Stomach (tissue), 9 donors: ENCODE data around the gene ETFB. TPM values are rescaled to one million over a fixed set of nuclear protein-coding genes. Genes with fewer than 3 reads are reported as not detected.
A peak's percentile ranks its signal among the peaks of the same experiment; 100 is the strongest.

ENCODE experiments used
- DNase-seq, 2 donors: peaks; one replicate each; pipeline versions ENCODE4 v3.0.0 to v3.0.0-alpha.2; 2013 to 2019
- H3K27ac ChIP-seq, 5 donors: fragments of 200-600 bp in 4 of 5; sonication (generic) in 4 of 5; one replicate each; pipeline ENCODE4 v1.5.1; 2013 to 2019; ENCODE audit warnings: mild to moderate bottlenecking in 1 of 5, moderate library complexity in 1 of 5
- H3K27me3 ChIP-seq, 3 donors: fragments of 200-600 bp; sonication (generic); one replicate each; pipeline ENCODE4 v1.5.1; 2017 to 2019; ENCODE audit warnings: mixed run types in 1 of 3
- H3K36me3 ChIP-seq, 4 donors: fragments of 200-600 bp; sonication (generic); 1 replicate in 3 of 4; 2 replicates in 1 of 4; pipeline ENCODE4 v1.5.1; 2016 to 2019
- H3K4me1 ChIP-seq, 4 donors: fragments of 200-600 bp; sonication (generic); one replicate each; pipeline ENCODE4 v1.5.1; 2016 to 2019
- H3K4me3 ChIP-seq, 4 donors: fragments of 200-600 bp; sonication (generic) in 3 of 4; one replicate each; pipeline ENCODE4 v1.5.1; 2016 to 2019; ENCODE audit warnings: mild to moderate bottlenecking in 1 of 4
- H3K9me3 ChIP-seq, 4 donors: fragments of 200-600 bp; sonication (generic); one replicate each; pipeline ENCODE4 v1.5.1; 2016 to 2019
- EP300 ChIP-seq: sonication (generic); formaldehyde crosslinking; IDR thresholded peaks from one replicate; pipeline ENCODE4 v1.6.1; 2017; ENCODE audit warnings: antibody characterized with exemption
- POLR2A ChIP-seq, 4 donors: fragments of 450-650 bp; IDR thresholded peaks; one replicate each; pipeline ENCODE4 v1.6.1; 2016; ENCODE audit warnings: antibody characterized with exemption in 4 of 4, control low read depth in 2 of 4, mild to moderate bottlenecking in 1 of 4, moderate library complexity in 1 of 4
- POLR2AphosphoS5 ChIP-seq, 3 donors: sonication (generic); formaldehyde crosslinking; IDR thresholded peaks; one replicate each; pipeline ENCODE4 v1.6.1; 2016; ENCODE audit warnings: antibody characterized with exemption in 3 of 3
- WGBS, 5 donors: extraction: QIAGEN DNeasy Blood & Tissue Kit in 3 of 5; methylation state at CpG; one replicate each; pipeline versions ENCODE4 v1.1.5 to v1.1.7; 2013 to 2018; 5-methylcytosine and 5-hydroxymethylcytosine counted together
- intact Hi-C: fragments of 100-400 bp; cut with DNase I; formaldehyde crosslinking; loops from one replicate; pipeline ENCODE4 v1.15.1; 2023; ENCODE audit warnings: low total_unique reads
- polyA plus RNA-seq, 3 donors: library from polyadenylated mRNA; stranded (reverse); fragments of 200-250 nt; gene quantifications; one replicate each; pipeline ENCODE4 v1.2.3, GENCODE V29; 2013
- total RNA-seq, 5 donors: library from RNA; depleted of rRNA; stranded (reverse); fragments of >200 nt; gene quantifications; one replicate each; pipeline versions ENCODE4 v1.1.0 to v1.2.3, GENCODE V29; 2014 to 2016
- TF ChIP-seq, protein P1 (sequence below), 7 experiments: fragments of 450-650 bp in 4 of 7; fragments of 200-600 bp in 3 of 7; sonication (generic) in 3 of 7; IDR thresholded peaks; one replicate each; pipeline ENCODE4 v1.5.1; 2016 to 2019; ENCODE audit warnings: antibody characterized with exemption in 7 of 7, control low read depth in 2 of 7, mild to moderate bottlenecking in 1 of 7
- donor health status: healthy with polysubstance abuse.
- donor health status: Bipolar disorder and iron deficiency.
- donor health status: healthy.

Gene ETFB
- total and polyA plus RNA-seq, 8 donors = 1.2 to 211 (median 105) TPM

DNA sequence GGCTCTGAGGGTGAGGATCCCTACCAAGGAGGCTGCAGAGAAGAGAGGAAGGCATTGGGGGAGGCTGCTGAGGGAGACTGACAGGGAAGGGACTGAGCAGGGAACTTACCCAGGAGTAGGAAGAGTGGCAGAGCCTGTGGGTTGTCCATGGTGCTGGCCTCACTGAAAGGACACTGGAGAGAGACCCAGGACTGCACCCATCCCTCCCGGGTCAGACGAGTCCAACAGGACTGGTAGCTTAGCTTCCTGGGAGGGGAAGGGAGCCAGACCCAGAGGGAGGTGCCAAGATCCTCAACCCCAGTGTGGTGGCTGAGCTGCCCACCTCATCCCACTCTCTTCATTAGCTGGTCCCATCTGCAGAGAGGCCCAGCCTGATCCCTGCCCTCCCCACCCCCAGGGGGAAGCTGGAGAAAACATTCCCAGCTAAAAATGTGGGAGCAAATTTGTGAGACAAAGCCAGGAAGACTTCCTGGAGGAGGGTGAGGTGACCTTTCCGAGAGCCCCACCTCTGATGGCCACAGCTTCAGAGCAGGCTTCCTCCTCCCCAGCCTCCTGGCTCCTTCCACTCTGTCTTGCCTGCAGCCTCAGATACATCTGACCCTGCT is 24.1 kb downstream of the ETFB start, which contains the start of gene VSIG10L:
Gene VSIG10L (minus strand): TSS at position 164 of the 605 bp plus-strand sequence. CDS start 15 bp downstream, at position 149.
- TF ChIP-seq POLR2A (IDR thresholded peaks at IDR 0.05) = no peak
- TF ChIP-seq, protein P1, sequence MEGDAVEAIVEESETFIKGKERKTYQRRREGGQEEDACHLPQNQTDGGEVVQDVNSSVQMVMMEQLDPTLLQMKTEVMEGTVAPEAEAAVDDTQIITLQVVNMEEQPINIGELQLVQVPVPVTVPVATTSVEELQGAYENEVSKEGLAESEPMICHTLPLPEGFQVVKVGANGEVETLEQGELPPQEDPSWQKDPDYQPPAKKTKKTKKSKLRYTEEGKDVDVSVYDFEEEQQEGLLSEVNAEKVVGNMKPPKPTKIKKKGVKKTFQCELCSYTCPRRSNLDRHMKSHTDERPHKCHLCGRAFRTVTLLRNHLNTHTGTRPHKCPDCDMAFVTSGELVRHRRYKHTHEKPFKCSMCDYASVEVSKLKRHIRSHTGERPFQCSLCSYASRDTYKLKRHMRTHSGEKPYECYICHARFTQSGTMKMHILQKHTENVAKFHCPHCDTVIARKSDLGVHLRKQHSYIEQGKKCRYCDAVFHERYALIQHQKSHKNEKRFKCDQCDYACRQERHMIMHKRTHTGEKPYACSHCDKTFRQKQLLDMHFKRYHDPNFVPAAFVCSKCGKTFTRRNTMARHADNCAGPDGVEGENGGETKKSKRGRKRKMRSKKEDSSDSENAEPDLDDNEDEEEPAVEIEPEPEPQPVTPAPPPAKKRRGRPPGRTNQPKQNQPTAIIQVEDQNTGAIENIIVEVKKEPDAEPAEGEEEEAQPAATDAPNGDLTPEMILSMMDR (IDR thresholded peaks at IDR 0.05) = no peak
- no peak for TF ChIP-seq EP300
- WGBS, 5 donors = 13 to 36% (median 26%) methylated on average over 2 to 3 of the region's 3 CpGs
- Histone ChIP-seq H3K4me1 (peaks cover 8 to 27% (median 24%) of the 10 kb centered on the region in 4 donors), H3K4me3 (no peak within 1 kb of the TSS), H3K36me3 (peaks cover 9 to 33% (median 26%) of the 10 kb centered on the region in 4 donors), H3K27ac (peak within 1 kb of the TSS in 1 of 5 donors; percentile 87), H3K27me3 (peaks cover 0 to 5% (median 0%) of the 10 kb centered on the region in 3 donors), H3K9me3 (no peaks in the 10 kb centered on the region)
- intact Hi-C loops = no loop called here
- peak in 1 of 2 donors; percentile 18 for DNase-seq

DNA sequence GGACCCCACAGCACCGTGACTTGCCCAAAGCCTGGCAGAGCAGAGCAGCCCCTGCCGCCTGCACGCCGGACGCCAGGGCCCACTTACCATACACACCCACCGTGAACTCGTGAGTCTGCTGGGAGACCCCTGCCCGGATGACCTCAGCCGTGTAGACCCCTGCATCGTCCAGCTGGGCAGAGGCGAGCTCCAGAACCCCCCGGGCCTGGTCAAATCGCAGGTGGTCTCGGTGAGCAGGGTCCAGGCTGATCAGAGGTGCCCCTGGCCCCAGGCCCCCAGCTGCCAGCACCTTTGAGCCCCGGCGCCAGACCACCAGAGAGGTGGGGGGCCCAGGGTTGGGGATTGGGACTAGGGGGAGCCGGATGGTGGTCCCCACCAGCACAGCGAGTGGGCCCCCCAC is 25.1 kb downstream of the ETFB start:
- H3K27ac ChIP-seq = peak overlapping the region in 1 of 5 donors; percentile 87

DNA sequence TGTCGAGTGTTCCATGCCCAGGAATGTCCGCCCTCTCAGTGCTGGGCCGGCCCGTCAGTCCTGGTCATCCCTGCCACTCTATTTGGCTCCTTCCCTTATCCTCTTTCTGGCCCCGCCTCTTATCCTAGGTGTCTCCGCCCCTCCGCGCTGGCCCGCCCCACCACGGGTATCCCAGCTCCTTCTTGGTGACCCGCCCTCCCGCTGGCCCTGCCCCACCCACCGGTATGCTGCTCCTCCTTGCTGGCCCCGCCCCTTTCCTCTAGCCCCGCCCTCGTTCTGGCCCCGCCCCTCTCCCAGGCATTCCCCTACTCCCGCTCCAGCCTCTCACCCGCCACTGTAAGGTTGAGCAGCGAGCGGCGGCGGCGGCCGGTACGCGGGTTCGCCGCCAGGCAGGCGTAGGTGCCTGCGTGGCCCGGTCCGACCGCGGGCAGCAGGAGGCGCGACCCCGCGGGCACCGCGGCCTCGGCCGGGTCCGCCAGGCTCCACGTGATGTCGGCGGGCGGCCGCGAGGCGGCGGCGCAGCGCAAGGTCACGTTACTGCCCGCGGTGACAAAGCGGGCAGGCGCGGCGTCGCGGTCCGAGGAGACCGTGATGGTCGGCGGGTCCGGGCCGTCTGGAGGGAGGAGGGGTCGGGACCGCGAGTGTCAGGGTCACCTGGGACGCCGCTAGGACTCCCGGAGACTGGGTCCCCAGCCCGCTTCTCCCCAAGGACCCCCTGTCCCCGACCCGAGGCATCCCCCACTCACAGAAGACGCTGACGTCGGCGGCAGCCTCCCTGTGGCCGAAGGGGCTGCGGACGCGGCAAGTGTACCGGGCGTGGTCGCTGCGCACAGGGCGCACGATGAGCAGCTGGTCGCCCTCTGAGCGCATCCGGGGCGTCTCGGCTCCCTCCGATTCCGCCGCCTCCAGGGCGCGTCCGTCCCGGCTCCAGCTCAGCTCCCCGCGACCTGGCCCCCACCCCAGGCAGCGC is 26.2 kb downstream of the ETFB start:
- TF ChIP-seq POLR2AphosphoS5 (IDR thresholded peaks at IDR 0.05) (peak; percentile 2 to 81 (median 15)), POLR2A (IDR thresholded peaks at IDR 0.05) (no peak), EP300 (no peak)
- TF ChIP-seq, protein P1 (IDR thresholded peaks at IDR 0.05) = no peak
- H3K27ac ChIP-seq = peak overlapping the region; percentile 64 to 87 (median 80)
- peaks cover 3 to 12% (median 6%) of the 10 kb centered on the region in 4 donors for H3K36me3 ChIP-seq
- intact Hi-C loops = loop anchor here (10.0 kb wide), 1 partner anchor 95 kb away; no protein-coding TSS in a partner anchor
- no peaks in the 10 kb centered on the region for H3K9me3 ChIP-seq
- DNase-seq = peak; percentile 98 to 99
- peaks cover 8 to 27% (median 24%) of the 10 kb centered on the region in 4 donors for H3K4me1 ChIP-seq
- H3K4me3 ChIP-seq = peak overlapping the region; percentile 55 to 83 (median 64)
- peaks cover 0 to 5% (median 0%) of the 10 kb centered on the region in 3 donors for H3K27me3 ChIP-seq
- 0 to 6% (median 2%) methylated on average over 25 to 107 of the region's 107 CpGs for WGBS, 5 donors

More for the DNA sequence above, 25.1 kb downstream of the ETFB start:
- Histone ChIP-seq H3K36me3 (peaks cover 3 to 23% (median 16%) of the 10 kb centered on the region in 4 donors), H3K27me3 (peaks cover 0 to 5% (median 0%) of the 10 kb centered on the region in 3 donors), H3K4me1 (peaks cover 8 to 27% (median 24%) of the 10 kb centered on the region in 4 donors), H3K9me3 (no peaks in the 10 kb centered on the region), H3K4me3 (no peak overlapping the region)
- WGBS, 5 donors = 90 to 95% (median 93%) methylated on average over 10 to 18 of the region's 18 CpGs
- intact Hi-C loops = no loop called here
- TF ChIP-seq POLR2A (IDR thresholded peaks at IDR 0.05) = no peak
- no peak for TF ChIP-seq POLR2AphosphoS5 (IDR thresholded peaks at IDR 0.05)
- TF ChIP-seq, protein P1 (IDR thresholded peaks at IDR 0.05) = no peak
- no peak for TF ChIP-seq EP300
- DNase-seq = peak in 1 of 2 donors; percentile 19

DNA sequence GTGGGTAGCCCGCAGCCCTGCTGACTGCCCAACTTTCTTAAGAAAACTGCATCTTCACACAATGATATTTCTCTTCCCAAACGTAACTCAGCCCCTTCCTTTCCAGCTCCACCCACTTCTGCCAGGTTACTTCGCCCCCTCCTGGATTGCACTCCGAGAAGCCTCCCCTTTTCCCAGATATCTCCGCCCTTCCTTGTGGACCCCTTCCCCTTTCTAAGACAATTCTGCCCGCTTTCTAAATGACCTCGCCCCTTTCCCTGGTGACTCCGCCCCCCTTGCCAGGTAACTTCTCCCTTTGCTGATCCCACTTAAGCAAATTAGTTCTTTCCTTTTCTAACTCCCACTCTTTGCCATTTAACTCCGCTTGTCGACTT is 26.9 kb downstream of the ETFB start:
- no peak for TF ChIP-seq POLR2A (IDR thresholded peaks at IDR 0.05)
- no peak for TF ChIP-seq POLR2AphosphoS5 (IDR thresholded peaks at IDR 0.05)
- TF ChIP-seq, protein P1 (IDR thresholded peaks at IDR 0.05) = no peak
- WGBS, 5 donors = 0 to 2% (median 1%) methylated on average over 10 of the region's 10 CpGs
- H3K4me3 ChIP-seq = peak overlapping the region; percentile 55 to 83 (median 64)
- H3K9me3 ChIP-seq = no peaks in the 10 kb centered on the region
- H3K27ac ChIP-seq = peak overlapping the region; percentile 16 to 87 (median 80)
- H3K4me1 ChIP-seq = peaks cover 8 to 27% (median 24%) of the 10 kb centered on the region in 4 donors
- H3K36me3 ChIP-seq = peaks cover 0 to 5% (median under 1%) of the 10 kb centered on the region in 4 donors
- intact Hi-C loops = loop anchor here (10.0 kb wide), 1 partner anchor 96 kb away; no protein-coding TSS in a partner anchor
- H3K27me3 ChIP-seq = peaks cover 0 to 5% (median 0%) of the 10 kb centered on the region in 3 donors
- DNase-seq = no peak
